ENCODE data around the gene PRDX5. TPM values are rescaled to one million over a fixed set of nuclear protein-coding genes. Genes with fewer than 3 reads are reported as not detected.

The PRDX5 gene
- total RNA-seq, 1 donor from 2014 or later, result 264 TPM

DNA sequence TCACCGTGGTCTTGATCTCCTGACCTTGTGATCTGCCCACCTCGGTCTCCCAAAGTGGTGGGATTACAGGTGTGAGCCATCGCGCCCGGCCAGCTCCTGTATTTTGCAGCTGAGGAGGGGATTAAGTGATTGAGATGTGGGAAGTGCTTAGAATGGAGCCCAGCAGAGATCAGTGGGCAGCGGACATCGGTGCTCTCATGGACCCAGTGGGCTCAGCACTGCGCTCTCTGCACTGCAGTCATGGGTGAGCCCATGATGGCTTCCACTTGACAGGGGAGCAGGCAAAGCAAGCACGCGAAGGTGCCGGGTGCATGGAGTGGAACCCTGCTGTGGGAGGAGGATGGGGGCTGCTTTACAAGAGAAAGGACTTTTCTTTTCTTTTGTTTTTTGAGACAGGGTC is 13.0 kb downstream of the PRDX5 start:
- Mint-ChIP-seq H3K9me3 (ENCODE audit: unreplicated experiment) (no peaks in the 10 kb centered on the region), H3K27me3 (ENCODE audit: unreplicated experiment) (peaks cover 4% of the 10 kb centered on the region), H3K27ac (ENCODE audit: unreplicated experiment) (no peak overlapping the region), H3K4me1 (ENCODE audit: unreplicated experiment) (no peaks in the 10 kb centered on the region), H3K4me3 (ENCODE audit: unreplicated experiment) (no peak overlapping the region), H3K36me3 (ENCODE audit: low read depth, unreplicated experiment) (no peaks in the 10 kb centered on the region)
- TF ChIP-seq, protein P1, sequence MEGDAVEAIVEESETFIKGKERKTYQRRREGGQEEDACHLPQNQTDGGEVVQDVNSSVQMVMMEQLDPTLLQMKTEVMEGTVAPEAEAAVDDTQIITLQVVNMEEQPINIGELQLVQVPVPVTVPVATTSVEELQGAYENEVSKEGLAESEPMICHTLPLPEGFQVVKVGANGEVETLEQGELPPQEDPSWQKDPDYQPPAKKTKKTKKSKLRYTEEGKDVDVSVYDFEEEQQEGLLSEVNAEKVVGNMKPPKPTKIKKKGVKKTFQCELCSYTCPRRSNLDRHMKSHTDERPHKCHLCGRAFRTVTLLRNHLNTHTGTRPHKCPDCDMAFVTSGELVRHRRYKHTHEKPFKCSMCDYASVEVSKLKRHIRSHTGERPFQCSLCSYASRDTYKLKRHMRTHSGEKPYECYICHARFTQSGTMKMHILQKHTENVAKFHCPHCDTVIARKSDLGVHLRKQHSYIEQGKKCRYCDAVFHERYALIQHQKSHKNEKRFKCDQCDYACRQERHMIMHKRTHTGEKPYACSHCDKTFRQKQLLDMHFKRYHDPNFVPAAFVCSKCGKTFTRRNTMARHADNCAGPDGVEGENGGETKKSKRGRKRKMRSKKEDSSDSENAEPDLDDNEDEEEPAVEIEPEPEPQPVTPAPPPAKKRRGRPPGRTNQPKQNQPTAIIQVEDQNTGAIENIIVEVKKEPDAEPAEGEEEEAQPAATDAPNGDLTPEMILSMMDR (IDR thresholded peaks at IDR 0.05; ENCODE audit: unreplicated experiment), result no peak
- DNase-seq (ENCODE audit: low spot score), result no peak

GRCh38 chr11:64331569-64332371 is 13.8 kb downstream of the PRDX5 start:
- Mint-ChIP-seq H3K27ac (ENCODE audit: unreplicated experiment) (no peak overlapping the region), H3K4me1 (ENCODE audit: unreplicated experiment) (no peaks in the 10 kb centered on the region), H3K4me3 (ENCODE audit: unreplicated experiment) (no peak overlapping the region), H3K9me3 (ENCODE audit: unreplicated experiment) (no peaks in the 10 kb centered on the region), H3K27me3 (ENCODE audit: unreplicated experiment) (peaks cover 4% of the 10 kb centered on the region), H3K36me3 (ENCODE audit: low read depth, unreplicated experiment) (no peaks in the 10 kb centered on the region)
- TF ChIP-seq, protein P1 (IDR thresholded peaks at IDR 0.05; ENCODE audit: unreplicated experiment), result peak; percentile 24
- peak; percentile 51 for DNase-seq (ENCODE audit: low spot score)

GRCh38 chr11:64333556-64333955 is 15.6 kb downstream of the PRDX5 start:
- no peaks in the 10 kb centered on the region for H3K9me3 Mint-ChIP-seq (ENCODE audit: unreplicated experiment)
- no peak overlapping the region for H3K4me3 Mint-ChIP-seq (ENCODE audit: unreplicated experiment)
- TF ChIP-seq, protein P1 (IDR thresholded peaks at IDR 0.05; ENCODE audit: unreplicated experiment), result no peak
- H3K4me1 Mint-ChIP-seq (ENCODE audit: unreplicated experiment), result no peaks in the 10 kb centered on the region
- no peak for DNase-seq (ENCODE audit: low spot score)
- peaks cover 4% of the 10 kb centered on the region for H3K27me3 Mint-ChIP-seq (ENCODE audit: unreplicated experiment)
- H3K36me3 Mint-ChIP-seq (ENCODE audit: low read depth, unreplicated experiment), result no peaks in the 10 kb centered on the region
- no peak overlapping the region for H3K27ac Mint-ChIP-seq (ENCODE audit: unreplicated experiment)

DNA sequence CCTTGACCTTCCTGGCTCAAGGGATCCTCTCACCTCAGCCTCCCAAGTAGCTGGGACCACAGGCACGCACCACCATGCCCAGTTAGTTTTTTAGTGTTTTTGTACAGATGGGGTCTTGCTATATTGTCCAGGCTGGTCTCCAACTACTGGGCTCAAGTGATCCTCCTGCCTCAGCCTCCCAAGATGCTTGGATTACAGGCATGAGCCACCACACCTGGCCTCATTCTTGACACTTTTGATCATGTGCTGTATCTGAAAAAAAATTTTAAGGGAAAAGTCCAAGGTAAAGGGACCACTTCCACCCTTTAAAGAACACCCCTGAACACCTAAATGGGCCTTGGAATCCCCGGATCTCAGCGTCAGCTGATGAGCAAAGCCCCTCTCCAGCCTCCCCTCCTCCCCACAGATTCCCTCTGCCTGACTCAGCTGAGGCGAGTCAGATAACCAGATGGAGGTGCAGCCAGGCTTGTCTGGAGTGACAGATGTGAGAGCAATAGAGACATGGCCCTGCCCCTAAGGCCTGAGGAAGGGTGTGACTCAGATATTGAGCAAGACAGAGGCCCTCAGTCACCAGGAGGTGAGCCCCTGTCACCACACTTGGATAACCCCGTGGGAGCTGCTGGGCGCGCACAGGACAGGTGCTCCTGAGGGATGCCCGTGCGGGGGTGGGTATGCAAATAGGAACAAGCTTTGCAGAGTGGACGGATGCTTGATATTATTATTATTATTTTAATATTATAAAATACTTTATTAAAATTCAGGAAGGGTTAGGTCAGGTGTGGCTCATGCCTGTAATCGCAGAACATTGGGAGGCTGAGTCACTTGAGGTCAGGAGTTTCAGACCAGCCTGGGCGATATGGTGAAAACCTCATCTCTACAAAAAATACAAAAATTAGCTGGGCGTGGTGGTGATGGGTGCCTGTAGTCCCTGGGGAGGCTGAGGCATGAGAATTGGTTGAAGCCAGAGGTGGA is 17.1 kb downstream of the PRDX5 start:
- DNase-seq (ENCODE audit: low spot score), result no peak
- TF ChIP-seq, protein P1 (IDR thresholded peaks at IDR 0.05; ENCODE audit: unreplicated experiment), result no peak
- Mint-ChIP-seq H3K4me3 (ENCODE audit: unreplicated experiment) (no peak overlapping the region), H3K27ac (ENCODE audit: unreplicated experiment) (no peak overlapping the region), H3K36me3 (ENCODE audit: low read depth, unreplicated experiment) (no peaks in the 10 kb centered on the region), H3K9me3 (ENCODE audit: unreplicated experiment) (no peaks in the 10 kb centered on the region), H3K4me1 (ENCODE audit: unreplicated experiment) (no peaks in the 10 kb centered on the region), H3K27me3 (ENCODE audit: unreplicated experiment) (peaks cover 8% of the 10 kb centered on the region)

Data from endothelial cell (in vitro differentiated cells).